HG03565 (cell line): ENCODE data around the gene RSBN1L.
A peak's percentile ranks its signal among the peaks of the same experiment; 100 is the strongest.
"Not testable (repeated sequence)": the region's sequence is repeated elsewhere in the genome, so short reads cannot be mapped to it uniquely, and the experiment has no call there.

ENCODE experiments used
- ATAC-seq: cut with Tn5 transposase; IDR thresholded peaks from one replicate; pipeline ENCODE4 v1.9.1; 2021; ENCODE audit warnings: mild to moderate bottlenecking, moderate library complexity; ENCODE audit not compliant: unreplicated experiment

RSBN1L gene

DNA sequence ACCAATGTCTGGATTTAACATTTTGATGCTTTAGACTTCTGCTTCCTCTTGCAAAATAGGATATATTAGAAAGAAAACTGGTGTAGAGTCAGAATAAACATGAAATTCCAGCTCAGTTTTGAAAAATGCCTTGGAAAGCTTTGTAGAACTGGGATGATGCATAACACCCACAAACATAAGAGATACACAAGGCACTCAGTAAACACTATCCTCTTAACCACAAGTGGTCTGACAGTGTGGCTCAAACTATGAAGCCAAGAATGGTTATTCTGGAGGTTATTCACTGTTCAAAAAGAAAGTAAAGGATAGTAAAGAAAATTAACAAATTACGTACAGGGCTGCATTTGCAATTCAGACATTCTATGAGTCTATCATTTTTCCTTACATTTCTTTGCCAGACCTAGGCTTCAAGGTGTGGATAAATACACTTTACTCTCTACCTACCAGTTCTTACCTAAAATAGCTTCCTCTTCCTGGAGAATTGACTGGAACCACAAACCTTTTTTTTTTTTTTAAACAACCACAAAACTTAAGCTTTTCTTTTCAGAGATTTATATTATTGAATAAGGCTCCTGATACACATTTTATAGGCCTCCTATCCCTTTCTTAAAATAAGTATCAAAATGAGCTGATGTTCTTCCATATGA lies 9.0 kb upstream of the RSBN1L start:
- no peak for ATAC-seq

DNA sequence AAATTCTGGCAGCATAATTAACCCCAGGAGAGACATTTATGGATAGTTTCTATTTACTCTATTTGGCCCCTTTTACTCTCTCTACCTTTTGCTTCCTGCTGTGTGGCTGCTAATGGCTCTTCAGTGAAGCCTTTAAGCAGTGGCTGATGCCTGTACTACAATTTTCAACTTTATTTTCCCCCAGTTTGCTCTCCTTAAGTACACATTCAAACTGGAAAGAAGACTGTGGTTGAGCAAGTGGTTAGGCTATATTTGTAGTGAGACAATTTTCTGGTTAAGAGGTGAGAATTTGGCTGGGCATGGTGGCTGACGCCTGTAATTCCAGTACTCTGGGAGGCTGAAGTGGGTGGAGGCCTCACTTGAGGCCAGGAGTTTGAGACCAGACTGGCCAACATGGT lies 8.5 kb upstream of the RSBN1L start:
- ATAC-seq: no peak

DNA sequence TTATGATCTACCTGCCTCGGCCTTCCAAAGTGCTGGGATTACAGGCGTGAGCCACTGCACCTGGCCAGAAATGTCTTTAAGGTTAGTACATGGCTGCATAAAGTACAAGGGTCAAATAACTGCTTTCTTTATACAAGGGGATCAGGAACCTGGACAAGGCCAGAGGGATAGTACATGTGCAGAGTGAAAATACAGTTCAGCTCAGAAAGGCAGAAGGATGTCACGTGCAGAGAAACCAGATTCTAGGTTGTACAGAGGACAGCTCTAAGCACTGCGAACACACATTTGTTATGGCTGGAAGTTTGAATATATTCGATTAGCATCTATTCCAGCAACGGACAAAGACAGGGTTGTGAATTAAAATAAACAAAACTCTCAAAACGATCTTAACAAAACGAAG lies 6.0 kb upstream of the RSBN1L start:
- no peak for ATAC-seq

DNA sequence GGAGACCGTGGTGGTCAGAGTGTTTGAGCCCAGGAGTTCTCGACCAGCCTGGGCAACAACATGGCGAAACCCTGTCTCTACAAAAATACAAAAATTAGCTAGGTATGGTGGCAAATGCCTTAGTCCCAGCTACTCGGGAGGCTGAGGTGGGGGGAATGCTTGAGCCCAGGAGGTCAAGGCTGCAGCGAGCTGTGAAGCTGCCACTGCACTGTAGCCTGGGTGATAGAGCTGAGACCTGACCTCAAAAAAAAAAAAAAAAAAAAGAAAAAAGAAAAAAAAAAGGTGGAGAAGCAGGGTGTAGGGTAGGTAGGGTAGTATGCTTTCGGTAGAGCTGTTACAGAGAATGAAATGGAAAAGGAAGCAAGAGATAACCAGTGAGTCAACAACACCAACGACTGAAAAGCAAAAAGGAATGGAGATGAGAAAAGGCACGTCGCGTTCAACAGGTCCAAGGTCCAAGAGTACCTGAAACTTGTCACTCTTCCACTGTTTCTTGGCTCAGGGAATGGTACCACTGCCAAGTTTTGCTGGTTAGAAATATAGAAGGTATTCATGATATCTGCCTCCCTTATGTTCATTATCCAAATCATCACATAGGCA lies 4.3 kb upstream of the RSBN1L start:
- ATAC-seq: no peak

DNA sequence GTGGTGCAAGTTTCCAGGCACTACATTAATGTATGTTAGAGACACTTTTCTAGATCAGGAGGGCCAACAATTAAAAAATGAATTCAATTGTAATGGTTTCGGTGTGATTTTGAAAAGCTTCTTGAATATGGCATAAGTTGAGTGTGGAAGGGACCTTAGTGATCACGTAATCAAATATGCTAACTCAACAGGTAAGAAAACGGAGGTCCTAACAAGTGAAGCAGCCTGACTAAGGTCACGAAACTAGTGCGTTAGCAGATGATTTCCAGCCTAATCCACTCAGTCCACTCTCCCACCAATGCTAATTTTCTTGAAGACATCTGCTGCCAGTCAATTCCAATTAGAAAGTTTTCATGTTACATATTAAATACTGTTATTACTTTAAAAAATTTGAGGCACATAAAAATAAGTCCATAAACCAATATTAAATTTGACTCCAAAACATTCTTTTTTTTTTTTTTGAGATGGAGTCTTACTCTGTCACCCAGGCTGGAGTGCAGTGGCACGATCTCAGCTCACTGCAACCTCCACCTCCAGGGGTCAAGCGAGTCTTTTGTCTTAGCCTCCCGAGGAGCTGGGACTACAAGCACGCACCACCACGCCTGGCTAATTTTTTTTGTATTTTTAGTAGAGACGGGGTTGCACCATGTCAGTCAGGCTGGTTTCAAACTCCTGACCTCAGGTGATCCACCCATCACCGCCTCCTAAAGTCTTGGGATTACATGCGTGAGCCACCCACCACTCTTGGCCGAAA lies 2.3 kb upstream of the RSBN1L start:
- no peak for ATAC-seq

DNA sequence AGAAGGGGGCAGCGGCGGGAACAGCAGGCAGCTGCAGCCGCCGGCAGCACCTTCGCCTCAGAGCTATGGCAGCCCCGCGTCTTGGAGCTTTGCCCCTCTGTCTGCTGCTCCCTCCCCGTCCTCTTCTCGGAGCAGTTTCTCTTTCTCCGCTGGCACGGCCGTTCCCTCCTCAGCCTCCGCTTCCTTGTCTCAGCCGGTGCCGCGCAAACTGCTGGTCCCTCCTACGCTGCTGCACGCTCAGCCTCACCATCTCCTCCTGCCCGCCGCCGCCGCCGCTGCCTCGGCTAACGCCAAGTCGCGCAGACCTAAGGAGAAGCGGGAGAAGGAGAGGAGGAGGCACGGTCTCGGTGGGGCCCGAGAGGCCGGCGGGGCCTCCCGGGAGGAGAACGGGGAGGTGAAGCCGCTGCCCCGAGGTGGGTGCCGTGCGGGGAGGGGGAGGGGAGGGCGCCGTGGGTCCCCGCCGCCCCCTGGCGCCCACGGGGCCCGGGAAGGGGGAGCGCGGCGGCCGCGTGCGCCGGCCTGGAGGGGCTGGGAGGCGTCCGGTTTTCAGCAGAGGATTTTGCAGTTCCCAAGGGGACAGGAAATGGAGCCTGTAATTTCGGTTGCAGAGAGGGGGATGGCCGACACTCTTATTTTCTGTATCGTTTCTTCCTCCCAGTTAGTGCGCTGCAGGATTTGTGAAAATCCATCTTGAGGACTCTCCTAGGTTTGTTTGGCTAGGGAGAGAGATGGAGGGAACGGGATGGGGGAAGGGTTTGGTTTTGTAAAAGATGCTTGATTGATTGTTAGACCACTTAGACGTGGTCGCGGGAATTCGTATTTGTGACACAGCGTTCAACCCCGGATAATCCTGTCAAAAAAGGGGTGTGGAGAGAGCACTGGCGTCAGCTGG lies 630 bp downstream of the RSBN1L start:
- peak; percentile 0 for ATAC-seq

DNA sequence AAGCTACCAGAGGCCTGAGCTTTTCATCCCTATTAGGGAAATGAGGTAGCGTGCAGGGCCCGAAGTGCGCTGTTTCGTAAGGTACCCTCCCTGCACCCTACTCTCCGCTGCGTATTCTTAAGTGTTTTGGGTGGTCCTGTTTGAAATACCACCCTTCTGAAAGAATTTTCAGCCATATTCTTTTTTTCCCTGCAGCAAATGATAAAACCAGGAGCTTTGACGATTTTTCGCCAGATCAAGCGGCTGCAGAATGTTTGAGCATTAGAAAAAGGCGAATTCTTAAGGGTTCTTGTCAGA lies 1.2 kb downstream of the RSBN1L start:
- ATAC-seq: no peak

DNA sequence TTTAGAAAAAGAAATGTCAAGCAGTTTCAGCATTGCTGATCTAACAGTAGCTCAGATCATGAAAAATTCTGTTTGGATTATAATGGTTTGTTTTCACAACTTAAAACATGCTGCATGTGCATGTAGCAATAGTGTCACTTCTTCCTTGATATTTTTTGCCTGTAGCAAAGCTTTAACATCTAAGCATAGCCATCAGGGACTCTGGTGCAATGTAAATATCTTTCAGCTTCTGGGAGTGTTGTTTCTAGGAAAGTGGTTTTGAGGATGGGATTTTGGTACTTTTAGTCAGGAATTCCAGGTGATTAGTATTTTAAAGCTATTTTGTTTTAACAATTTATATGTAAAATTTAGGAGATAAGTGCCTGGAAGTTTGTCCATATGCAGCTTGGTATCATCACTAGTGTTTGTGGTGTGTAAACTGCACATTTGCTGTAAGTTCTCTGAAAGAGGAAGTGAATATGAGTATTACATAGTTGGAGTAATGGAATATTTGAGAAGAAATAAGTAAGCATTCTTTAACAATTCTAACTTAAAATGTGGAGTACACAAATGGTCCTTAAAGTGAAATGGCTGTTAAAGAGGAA lies 1.9 kb downstream of the RSBN1L start:
- no peak for ATAC-seq

DNA sequence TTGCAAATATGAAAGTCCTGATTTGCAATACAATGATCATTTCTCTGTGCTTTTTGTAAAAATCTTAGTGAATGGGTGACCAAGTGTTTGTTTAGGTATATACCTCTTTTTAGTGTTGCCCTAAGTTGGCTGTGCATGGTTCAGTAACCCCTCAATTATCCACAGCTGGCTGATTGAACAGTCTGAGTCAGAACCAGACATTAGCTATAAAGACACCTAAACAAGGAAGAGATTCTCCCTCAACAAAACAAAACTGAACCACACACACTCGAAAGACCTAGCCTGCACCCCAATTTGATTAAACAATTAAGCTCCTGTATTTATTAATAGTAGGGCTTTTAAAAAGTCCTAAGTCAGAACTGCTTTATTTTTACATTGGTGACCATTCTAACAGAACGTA lies 2.8 kb downstream of the RSBN1L start:
- peak; percentile 29 for ATAC-seq

DNA sequence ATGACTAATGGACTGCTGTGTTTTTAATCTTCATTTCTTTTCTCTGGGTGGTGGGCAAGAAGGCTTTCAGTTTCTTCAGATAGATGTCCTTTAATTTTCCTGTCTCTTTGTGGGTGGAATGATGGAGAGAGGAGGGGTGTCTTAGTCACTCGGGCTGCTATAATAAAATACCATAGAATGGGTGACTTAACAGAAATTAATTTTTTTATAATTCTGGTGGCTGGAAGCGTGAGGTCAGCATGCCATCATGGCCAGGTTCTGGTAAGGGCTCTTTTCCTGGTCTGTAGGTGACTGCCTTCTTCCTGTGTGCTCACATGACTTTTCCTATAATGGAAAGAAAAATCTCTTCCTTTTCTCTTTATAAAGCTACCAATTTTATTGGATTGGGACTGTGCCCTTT lies 6.3 kb downstream of the RSBN1L start:
- no peak for ATAC-seq

DNA sequence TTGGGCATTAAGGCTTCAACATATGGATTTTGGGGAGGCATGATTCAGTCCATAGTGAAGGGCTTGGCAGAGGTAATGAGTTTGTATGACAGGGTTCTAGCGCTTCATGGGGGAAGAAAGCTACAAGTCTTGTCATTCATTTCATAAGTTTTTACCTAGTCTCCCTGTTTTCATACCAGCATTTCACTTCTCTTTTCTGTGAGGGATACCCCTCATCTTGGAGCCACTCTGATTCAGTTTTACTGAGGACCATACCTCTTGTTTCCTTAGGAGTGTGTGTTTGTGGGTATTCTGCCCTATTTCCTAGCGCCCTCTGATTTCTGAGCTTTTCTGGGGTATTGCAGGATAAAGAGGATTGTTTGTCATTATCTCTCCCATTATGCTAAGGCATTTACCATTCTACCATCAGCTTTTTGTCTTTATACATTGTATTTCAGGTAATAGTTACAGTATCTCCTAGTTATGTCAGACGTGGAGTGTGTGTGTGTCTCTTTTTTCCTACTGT lies 6.8 kb downstream of the RSBN1L start:
- ATAC-seq: no peak

DNA sequence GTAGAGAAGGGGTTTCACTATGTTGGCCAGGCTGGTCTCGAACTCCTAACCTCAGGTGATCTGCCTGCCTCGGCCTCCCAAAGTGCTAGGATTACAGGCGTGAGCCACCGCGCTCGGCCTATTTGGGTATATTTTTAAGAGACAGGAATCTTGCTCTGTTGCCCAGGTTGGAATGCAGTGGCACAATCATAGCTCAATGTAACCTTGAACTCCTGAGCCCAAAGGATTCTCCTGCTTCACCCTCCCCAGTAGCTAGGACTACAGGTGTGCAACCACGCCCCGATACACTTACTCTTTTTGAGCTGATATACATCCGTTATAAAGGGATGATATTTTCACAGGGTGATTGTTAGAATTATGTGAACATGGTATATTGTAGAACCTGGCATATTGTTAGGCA lies 7.4 kb downstream of the RSBN1L start:
- ATAC-seq: not testable (repeated sequence)

DNA sequence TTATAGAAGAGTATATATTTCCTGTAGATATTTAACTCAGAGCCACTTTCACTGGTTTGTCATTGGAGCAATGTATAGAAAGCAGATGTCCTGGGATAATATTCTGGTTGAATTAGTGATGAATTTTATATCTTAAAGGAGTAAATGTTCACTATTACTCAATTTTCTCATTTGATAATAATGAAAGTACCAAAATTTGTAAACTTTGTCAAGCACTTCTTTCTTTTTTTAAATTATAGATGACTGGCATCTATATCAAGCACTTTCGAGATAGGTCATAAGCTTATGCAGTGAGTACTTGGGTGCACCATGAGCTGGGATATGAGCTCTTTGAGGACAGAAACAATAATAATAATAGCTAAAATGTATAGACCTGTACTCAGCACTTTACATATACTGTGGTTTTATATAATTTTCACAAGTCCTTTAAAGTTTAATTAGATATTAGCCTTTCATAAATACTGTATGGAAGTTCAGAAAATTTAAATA lies 11.3 kb downstream of the RSBN1L start:
- no peak for ATAC-seq

DNA sequence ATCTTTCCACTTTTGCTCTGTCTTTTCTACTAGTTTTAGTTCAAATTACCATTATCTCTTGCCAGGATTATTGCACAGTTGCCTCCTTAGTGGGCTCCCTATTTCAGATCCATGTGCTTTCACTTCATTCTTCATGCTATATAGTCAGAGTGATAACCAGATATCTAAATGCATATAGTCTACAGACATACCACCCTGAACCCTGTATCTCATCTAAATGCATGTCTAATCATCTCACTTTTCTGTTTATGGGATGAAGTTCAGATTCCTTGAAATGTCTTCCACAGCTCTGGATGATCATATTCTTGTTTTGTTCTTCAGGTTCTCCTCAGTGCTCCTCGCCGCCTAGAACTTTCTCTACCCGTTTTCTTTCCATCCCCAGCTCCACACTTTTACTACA lies 13.8 kb downstream of the RSBN1L start:
- no peak for ATAC-seq

DNA sequence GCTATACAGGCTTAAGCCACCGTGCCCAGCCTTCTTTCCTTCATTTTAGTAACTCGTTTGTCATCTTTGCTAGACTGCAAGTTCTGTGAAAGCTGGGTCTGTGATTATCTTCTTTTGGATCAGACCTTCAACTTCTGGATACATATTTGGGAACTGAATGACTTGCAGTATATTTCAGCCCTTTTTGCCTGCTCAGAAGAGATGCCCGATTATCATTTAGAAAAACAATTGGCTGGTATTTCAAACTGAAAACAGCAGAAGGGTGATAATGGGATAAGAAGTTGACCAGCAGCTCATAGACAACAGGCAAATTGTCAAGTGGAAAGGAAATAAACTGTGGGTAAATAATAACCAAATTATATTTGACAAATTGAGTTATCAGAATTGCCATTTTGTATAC lies 14.6 kb downstream of the RSBN1L start:
- ATAC-seq: no peak

DNA sequence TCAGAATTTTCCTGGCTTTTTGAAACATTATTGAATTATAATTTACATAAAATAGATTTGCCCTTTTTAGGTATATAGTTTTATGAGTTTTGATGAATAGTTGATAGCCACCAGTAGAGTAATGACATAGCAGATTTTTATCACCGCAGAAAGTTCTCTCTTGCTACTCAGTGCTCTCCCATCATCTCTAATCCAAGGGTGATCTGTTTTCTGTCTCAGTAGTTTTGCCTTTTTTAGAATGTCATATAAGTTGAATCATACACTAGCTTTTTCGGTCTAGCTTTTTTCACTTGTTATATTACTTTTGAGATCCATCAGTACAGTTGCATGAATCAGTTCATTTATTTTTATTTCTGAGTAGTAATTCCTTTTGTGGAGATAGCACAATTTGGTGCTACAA lies 17.9 kb downstream of the RSBN1L start:
- no peak for ATAC-seq

DNA sequence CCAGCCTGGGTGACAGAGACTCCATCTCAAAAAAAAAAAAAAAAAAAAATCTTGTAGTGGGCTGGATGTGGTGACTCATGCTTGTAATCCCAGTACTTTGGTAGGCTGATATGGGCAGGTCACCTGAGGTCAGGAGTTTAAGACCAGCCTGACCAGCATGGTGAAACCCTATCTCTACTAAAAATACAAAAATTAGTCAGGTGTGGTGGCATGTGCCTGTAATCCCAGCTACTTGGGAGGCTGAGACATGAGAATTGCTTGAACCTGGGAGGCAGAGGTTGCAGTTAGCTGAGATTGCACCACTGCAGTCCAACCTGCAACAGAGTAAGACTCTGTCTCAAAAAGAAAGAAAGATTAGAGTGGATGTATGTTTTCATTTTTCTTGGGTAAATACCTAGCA lies 18.7 kb downstream of the RSBN1L start:
- ATAC-seq: not testable (repeated sequence)

DNA sequence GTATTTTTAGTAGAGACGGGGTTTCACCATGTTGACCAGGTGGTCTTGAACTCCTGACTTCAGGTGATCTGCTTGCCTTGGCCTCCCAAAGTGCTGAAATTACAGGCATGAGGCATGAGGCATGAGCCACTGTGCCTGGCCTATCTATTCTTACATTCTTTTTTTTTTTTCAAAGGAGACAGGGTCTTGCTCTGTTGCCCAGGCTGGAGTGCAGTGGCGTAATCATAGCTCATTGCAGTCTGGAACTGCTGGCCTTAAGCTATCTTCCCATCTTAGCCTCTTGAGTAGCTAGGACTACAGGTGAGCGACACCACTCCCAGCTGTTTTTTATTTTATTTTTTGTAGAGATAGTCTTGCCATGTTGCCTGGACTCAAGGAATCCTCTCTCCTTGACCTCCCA lies 20.5 kb downstream of the RSBN1L start:
- ATAC-seq: no peak

DNA sequence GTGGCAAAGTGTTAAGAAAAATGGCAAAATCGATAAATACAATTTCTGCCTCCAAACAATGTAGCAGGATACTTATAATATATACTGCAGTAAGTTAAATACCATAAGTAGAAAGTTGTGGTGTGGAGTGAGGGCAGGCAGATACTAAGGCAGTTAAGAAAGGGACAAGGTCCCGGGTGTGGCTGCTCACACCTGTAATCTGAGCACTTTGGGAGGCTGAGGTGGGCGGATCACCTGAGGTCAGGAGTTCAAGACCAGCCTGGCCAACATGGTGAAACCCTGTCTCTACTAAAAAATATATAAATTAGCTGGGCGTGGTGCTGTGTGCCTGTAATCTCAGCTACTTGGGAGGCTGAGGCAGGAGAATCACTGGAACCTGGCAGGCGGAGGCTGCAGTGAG lies 21.3 kb downstream of the RSBN1L start:
- not testable (repeated sequence) for ATAC-seq

DNA sequence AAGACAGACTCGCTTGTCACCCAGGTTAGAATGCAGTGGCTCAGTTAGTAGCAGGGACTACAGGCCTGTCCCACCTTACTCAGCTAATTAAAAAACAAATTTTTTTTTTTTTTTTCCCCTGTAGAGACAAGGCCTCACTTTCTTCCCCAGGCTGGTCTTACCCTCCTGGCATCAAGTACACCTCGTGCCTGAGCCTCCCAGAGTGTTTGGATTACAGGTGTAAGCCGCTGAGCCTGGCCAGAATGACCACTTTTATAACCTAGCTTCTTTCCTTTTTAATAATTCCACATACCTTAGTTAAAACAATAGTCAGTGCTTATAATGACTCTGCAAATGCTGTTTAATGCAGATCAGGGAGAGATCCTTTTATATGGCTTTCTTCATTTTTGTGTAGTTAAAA lies 31.3 kb downstream of the RSBN1L start:
- no peak for ATAC-seq
